D721Med (cell line): ENCODE data around the gene LTBP3.
"Not testable (repeated sequence)": the region's sequence is repeated elsewhere in the genome, so short reads cannot be mapped to it uniquely, and the experiment has no call there.

Experiments used
- DNase-seq: peaks from one replicate; pipeline ENCODE4 v3.0.0; 2011; ENCODE audit warnings: low spot score; ENCODE audit not compliant: insufficient read length
- FAIRE-seq: peaks from 2 replicates; lab custom pipeline; 2011; peaks lifted over from hg19 to GRCh38; lab: Jason Lieb, UNC
- CTCF ChIP-seq: IDR thresholded peaks from 2 replicates; pipeline ENCODE4 v1.5.1; 2012; ENCODE audit warnings: mild to moderate bottlenecking, control low read depth; ENCODE audit not compliant: insufficient read depth; ENCODE audit errors: missing control alignments

The LTBP3 gene

GRCh38 chr11:65529475-65530156 lies 28.5 kb downstream of the LTBP3 start:
- FAIRE-seq (no peak), DNase-seq (peak; percentile 6)
- TF ChIP-seq CTCF, result no peak

GRCh38 chr11:65528819-65529350 lies 29.3 kb downstream of the LTBP3 start:
- DNase-seq, result peak; percentile 6
- TF ChIP-seq CTCF, result no peak
- FAIRE-seq, result no peak

- no peak for FAIRE-seq
- DNase-seq, result no peak
- no peak for TF ChIP-seq CTCF
Measured at GRCh38 chr11:65526744-65527143, 31.4 kb downstream of the LTBP3 start.

GRCh38 chr11:65525546-65526480 lies 32.3 kb downstream of the LTBP3 start:
- no peak for FAIRE-seq
- no peak for DNase-seq
- TF ChIP-seq CTCF, result no peak

GRCh38 chr11:65524741-65525545 lies 33.2 kb downstream of the LTBP3 start, which contains the start of gene SCYL1:
TSS of gene SCYL1 (plus strand) at chr11:65525083. CDS start at chr11:65525154, 71 bp downstream.
- no peak for DNase-seq
- TF ChIP-seq CTCF, result no peak
- no peak for FAIRE-seq

- DNase-seq, result no peak
- TF ChIP-seq CTCF, result no peak
- FAIRE-seq, result no peak
Measured at GRCh38 chr11:65524014-65524740, 34.0 kb downstream of the LTBP3 start.

GRCh38 chr11:65523631-65523968 lies 34.6 kb downstream of the LTBP3 start:
- FAIRE-seq, result not testable (repeated sequence)

GRCh38 chr11:65522718-65523630 lies 35.2 kb downstream of the LTBP3 start:
- FAIRE-seq, DNase-seq: not testable (repeated sequence)

More at GRCh38 chr11:65523631-65523968, 34.6 kb downstream of the LTBP3 start:
- DNase-seq, result not testable (repeated sequence)
